CD4-positive, alpha-beta T cell (primary cell): ENCODE data around the gene FRMD3. TPM values are rescaled to one million over a fixed set of nuclear protein-coding genes. Genes with fewer than 3 reads are reported as not detected.

Experiments used
- ATAC-seq: fragments of 200-7000 bp; cut with Tn5 transposase; one replicate; pipeline ENCODE4 v1.10.0; 2022; ENCODE audit warnings: mild to moderate bottlenecking; ENCODE audit not compliant: poor library complexity
- CTCF ChIA-PET: fragments of 350-600 bp; sonication (Branson Sonifier 250); formaldehyde crosslinking; loops from one replicate; lab custom pipeline; 2021; ENCODE audit warnings: antibody characterized with exemption, inconsistent platforms; lab: Charles Lee
- POLR2A ChIA-PET: fragments of 350-600 bp; sonication (Branson Sonifier 250); formaldehyde crosslinking; loops from one replicate; lab custom pipeline; 2021; ENCODE audit warnings: antibody characterized with exemption, inconsistent platforms; lab: Charles Lee
- DNase-seq, 14 experiments: peaks; one replicate each; pipeline ENCODE4 v3.0.0-alpha.2; 2013 to 2020; ENCODE audit warnings: mixed read lengths in 2 of 14
- H3K27ac ChIP-seq, 2 donors: one replicate each; pipeline versions ENCODE4 v1.5.1 to v1.7.0; 2013; ENCODE audit warnings: low read length in 2 of 2, low read depth in 1 of 2, mild to moderate bottlenecking in 1 of 2
- H3K27me3 ChIP-seq, 2 experiments: 1 replicate in 1 of 2; 2 replicates in 1 of 2; pipeline versions ENCODE4 v1.6.1 to v1.7.0; 2013; ENCODE audit warnings: low read length in 2 of 2, control low read depth in 1 of 2, mild to moderate bottlenecking in 1 of 2, moderate library complexity in 1 of 2; ENCODE audit not compliant: insufficient read depth in 2 of 2, control insufficient read depth in 1 of 2
- H3K36me3 ChIP-seq: one replicate; pipeline ENCODE4 v1.6.1; 2013; ENCODE audit warnings: low read length, control low read depth; ENCODE audit not compliant: insufficient read depth
- H3K4me1 ChIP-seq: one replicate; pipeline ENCODE4 v1.6.1; 2013; ENCODE audit warnings: low read length, control low read depth; ENCODE audit not compliant: insufficient read depth
- H3K4me3 ChIP-seq: one replicate; pipeline ENCODE4 v1.5.1; 2013; ENCODE audit warnings: mild to moderate bottlenecking, low read length, moderate library complexity
- H3K9me3 ChIP-seq, 2 experiments: 1 replicate in 1 of 2; 2 replicates in 1 of 2; pipeline versions ENCODE4 v1.6.1 to v1.7.0; 2013; ENCODE audit warnings: low read length in 2 of 2, mild to moderate bottlenecking in 2 of 2, control low read depth in 1 of 2, moderate library complexity in 1 of 2; ENCODE audit not compliant: control insufficient read depth in 1 of 2, insufficient read depth in 1 of 2
- H3K27ac Mint-ChIP-seq: one replicate; pipeline ENCODE4 v1.8.0; 2020; ENCODE audit warnings: mixed read lengths
- H3K27me3 Mint-ChIP-seq: one replicate; pipeline ENCODE4 v1.8.0; 2021; ENCODE audit warnings: mixed read lengths
- H3K36me3 Mint-ChIP-seq: one replicate; pipeline ENCODE4 v1.8.0; 2021; ENCODE audit warnings: low read depth, mixed read lengths
- H3K4me1 Mint-ChIP-seq: one replicate; pipeline ENCODE4 v1.8.0; 2021; ENCODE audit warnings: low read depth, mixed read lengths
- H3K4me3 Mint-ChIP-seq: one replicate; pipeline ENCODE4 v1.8.0; 2020; ENCODE audit warnings: mild to moderate bottlenecking, mixed read lengths
- H3K9me3 Mint-ChIP-seq: one replicate; pipeline ENCODE4 v1.8.0; 2020; ENCODE audit warnings: mixed read lengths
- CTCF ChIP-seq: fragments of 200-600 bp; IDR thresholded peaks from one replicate; pipeline ENCODE4 v1.8.0; 2022; ENCODE audit warnings: antibody characterized with exemption, mild to moderate bottlenecking
- intact Hi-C, 2 experiments: fragments of 100-400 bp; cut with DNase I in 1 of 2; cut with micrococcal nuclease in 1 of 2; formaldehyde crosslinking; loops; one replicate each; pipeline versions ENCODE4 v1.15.1 to v1.9.0; 2023 to 2025; cut with DNase I, micrococcal nuclease
- total RNA-seq, 174 experiments: library from RNA in 2 of 174; stranded (reverse) in 2 of 174; gene quantifications; one replicate each; pipeline ENCODE4 v1.2.3 and lab custom pipeline; 2021 to 2026

Gene FRMD3
- total RNA-seq, 2 experiments from 2014 or later = 0.53 to 1.0 TPM

- no peak overlapping the region for H3K4me3 Mint-ChIP-seq
- Histone ChIP-seq H3K9me3 (no peaks in the 10 kb centered on the region), H3K36me3 (no peaks in the 10 kb centered on the region), H3K27ac (no peak overlapping the region), H3K4me3 (no peak overlapping the region), H3K4me1 (no peaks in the 10 kb centered on the region), H3K27me3 (no peaks in the 10 kb centered on the region)
- no peaks in the 10 kb centered on the region for H3K36me3 Mint-ChIP-seq
- H3K27ac Mint-ChIP-seq = no peak overlapping the region
- POLR2A ChIA-PET = no interaction called here
- intact Hi-C loops = no loop called here
- H3K27me3 Mint-ChIP-seq = no peaks in the 10 kb centered on the region
- H3K9me3 Mint-ChIP-seq = no peaks in the 10 kb centered on the region
- no peak for DNase-seq
- no peak for ATAC-seq
- no peak for TF ChIP-seq CTCF
- CTCF ChIA-PET = interaction anchor here (0.7 kb wide), 1 partner anchor 15 kb away, joined by 3 read pairs; no protein-coding TSS in a partner anchor
- no peaks in the 10 kb centered on the region for H3K4me1 Mint-ChIP-seq
These were observed 146.0 kb downstream of the FRMD3 start for GRCh38 chr9:83392228-83392627.

- Histone ChIP-seq H3K27ac (no peak overlapping the region), H3K27me3 (no peaks in the 10 kb centered on the region), H3K4me1 (no peaks in the 10 kb centered on the region), H3K4me3 (no peak overlapping the region), H3K9me3 (no peaks in the 10 kb centered on the region), H3K36me3 (no peaks in the 10 kb centered on the region)
- intact Hi-C loops = no loop called here
- Mint-ChIP-seq H3K4me3 (no peak overlapping the region), H3K9me3 (no peaks in the 10 kb centered on the region), H3K4me1 (no peaks in the 10 kb centered on the region), H3K36me3 (no peaks in the 10 kb centered on the region), H3K27me3 (no peaks in the 10 kb centered on the region), H3K27ac (no peak overlapping the region)
- TF ChIP-seq CTCF = no peak
- DNase-seq (no peak), ATAC-seq (no peak)
- ChIA-PET CTCF (interaction anchor here (1.0 kb wide), 1 partner anchor 13 kb away, joined by 3 read pairs; no protein-coding TSS in a partner anchor), POLR2A (no interaction called here)
These were observed 149.9 kb downstream of the FRMD3 start for GRCh38 chr9:83388346-83388745.

- Histone ChIP-seq H3K4me1 (no peaks in the 10 kb centered on the region), H3K9me3 (no peaks in the 10 kb centered on the region), H3K27ac (no peak overlapping the region), H3K4me3 (no peak overlapping the region), H3K27me3 (no peaks in the 10 kb centered on the region), H3K36me3 (no peaks in the 10 kb centered on the region)
- H3K4me1 Mint-ChIP-seq = no peaks in the 10 kb centered on the region
- no peaks in the 10 kb centered on the region for H3K36me3 Mint-ChIP-seq
- POLR2A ChIA-PET = no interaction called here
- no peak for DNase-seq
- H3K4me3 Mint-ChIP-seq = no peak overlapping the region
- no peaks in the 10 kb centered on the region for H3K9me3 Mint-ChIP-seq
- intact Hi-C loops = no loop called here
- H3K27ac Mint-ChIP-seq = no peak overlapping the region
- ATAC-seq = no peak
- H3K27me3 Mint-ChIP-seq = no peaks in the 10 kb centered on the region
- CTCF ChIA-PET = no interaction called here
- TF ChIP-seq CTCF = no peak
These were observed 150.6 kb downstream of the FRMD3 start for GRCh38 chr9:83387401-83388185.
